ENCODE data around the gene PIP5KL1.

PIP5KL1 gene

DNA sequence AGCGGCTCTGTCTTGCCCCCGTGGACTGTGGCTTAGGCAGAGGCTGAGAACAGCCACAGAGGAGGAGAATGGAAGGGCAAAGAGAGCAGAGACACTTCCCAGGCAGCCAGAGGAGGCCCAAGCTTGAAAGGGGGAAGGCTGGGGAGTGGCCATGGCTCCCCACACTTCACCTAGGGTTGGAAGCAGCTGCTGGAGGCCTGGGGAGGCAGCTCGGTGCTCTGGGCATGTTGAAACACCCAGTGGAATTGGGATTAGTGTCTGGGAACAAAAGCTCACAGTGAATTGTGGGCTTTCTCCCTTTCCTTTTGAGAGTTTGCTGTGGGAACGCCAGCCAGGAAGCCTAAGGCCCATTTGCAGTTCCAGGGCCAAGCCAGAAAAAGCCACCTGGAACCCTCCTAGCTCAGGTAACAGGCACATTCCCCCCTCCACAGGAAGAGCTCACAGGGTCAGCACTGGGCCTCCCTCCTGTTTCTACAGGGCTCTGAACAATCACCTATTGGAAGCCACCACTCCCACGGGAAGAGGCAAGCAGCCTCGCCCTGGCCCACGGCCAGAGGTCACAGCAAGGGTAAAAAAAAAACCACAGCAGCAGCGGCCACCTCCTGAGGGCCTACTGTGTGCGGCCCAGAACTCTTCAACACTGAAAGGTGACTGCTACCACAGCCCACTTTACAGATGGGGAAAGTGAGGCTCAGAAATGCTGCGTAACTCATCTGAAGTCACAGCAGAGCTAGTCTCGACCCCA is 30.0 kb upstream of the PIP5KL1 start:
- DNase-seq (ENCODE audit: extremely low read depth, low read depth), result no peak
- TF ChIP-seq, protein P1, sequence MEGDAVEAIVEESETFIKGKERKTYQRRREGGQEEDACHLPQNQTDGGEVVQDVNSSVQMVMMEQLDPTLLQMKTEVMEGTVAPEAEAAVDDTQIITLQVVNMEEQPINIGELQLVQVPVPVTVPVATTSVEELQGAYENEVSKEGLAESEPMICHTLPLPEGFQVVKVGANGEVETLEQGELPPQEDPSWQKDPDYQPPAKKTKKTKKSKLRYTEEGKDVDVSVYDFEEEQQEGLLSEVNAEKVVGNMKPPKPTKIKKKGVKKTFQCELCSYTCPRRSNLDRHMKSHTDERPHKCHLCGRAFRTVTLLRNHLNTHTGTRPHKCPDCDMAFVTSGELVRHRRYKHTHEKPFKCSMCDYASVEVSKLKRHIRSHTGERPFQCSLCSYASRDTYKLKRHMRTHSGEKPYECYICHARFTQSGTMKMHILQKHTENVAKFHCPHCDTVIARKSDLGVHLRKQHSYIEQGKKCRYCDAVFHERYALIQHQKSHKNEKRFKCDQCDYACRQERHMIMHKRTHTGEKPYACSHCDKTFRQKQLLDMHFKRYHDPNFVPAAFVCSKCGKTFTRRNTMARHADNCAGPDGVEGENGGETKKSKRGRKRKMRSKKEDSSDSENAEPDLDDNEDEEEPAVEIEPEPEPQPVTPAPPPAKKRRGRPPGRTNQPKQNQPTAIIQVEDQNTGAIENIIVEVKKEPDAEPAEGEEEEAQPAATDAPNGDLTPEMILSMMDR (IDR thresholded peaks at IDR 0.05; ENCODE audit: low read depth, low read length), result no peak

GRCh38 chr9:127959841-127960409 is 29.3 kb upstream of the PIP5KL1 start:
- DNase-seq (ENCODE audit: extremely low read depth, low read depth), result no peak
- TF ChIP-seq, protein P1 (IDR thresholded peaks at IDR 0.05; ENCODE audit: low read depth, low read length), result no peak

DNA sequence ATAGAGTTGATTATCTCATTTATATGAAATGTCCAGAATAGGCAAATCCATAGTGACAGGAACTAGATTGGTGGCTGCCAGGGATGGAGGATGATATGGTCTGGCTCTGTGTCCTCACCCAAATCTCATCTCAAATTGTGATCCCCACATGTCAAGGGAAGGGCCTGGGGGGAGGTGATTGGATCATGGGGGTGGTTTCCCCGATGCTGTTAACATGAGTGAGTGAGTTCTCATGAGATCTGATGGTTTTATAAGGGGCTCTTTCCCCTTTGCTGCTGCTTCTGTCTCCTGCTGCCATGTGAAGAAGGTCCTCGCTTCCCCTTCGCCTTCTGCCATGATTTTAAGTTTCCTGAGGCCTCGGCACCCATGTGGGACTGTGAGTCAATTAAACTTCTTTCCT is 28.8 kb upstream of the PIP5KL1 start:
- DNase-seq (ENCODE audit: extremely low read depth, low read depth), result no peak
- TF ChIP-seq, protein P1 (IDR thresholded peaks at IDR 0.05; ENCODE audit: low read depth, low read length), result no peak

DNA sequence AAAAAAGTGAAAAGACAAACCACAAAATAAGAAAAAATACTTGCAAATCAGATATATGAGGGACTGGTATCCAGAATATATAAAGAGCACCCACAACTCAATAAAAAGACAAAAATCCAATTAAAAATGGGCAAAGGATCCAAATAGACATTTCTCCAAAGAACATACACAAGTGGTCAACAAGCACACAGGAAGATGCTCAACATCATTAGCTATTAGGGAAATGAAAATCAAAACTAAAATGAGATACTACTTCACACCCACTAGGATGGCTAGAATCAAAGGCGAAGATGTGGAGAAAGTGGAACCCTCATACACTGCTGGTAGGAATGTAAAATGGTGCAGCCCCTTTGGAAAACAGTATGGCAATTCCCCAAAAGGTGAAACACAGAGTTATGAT is 28.2 kb upstream of the PIP5KL1 start:
- TF ChIP-seq, protein P1 (IDR thresholded peaks at IDR 0.05; ENCODE audit: low read depth, low read length), result no peak
- DNase-seq (ENCODE audit: extremely low read depth, low read depth), result no peak

DNA sequence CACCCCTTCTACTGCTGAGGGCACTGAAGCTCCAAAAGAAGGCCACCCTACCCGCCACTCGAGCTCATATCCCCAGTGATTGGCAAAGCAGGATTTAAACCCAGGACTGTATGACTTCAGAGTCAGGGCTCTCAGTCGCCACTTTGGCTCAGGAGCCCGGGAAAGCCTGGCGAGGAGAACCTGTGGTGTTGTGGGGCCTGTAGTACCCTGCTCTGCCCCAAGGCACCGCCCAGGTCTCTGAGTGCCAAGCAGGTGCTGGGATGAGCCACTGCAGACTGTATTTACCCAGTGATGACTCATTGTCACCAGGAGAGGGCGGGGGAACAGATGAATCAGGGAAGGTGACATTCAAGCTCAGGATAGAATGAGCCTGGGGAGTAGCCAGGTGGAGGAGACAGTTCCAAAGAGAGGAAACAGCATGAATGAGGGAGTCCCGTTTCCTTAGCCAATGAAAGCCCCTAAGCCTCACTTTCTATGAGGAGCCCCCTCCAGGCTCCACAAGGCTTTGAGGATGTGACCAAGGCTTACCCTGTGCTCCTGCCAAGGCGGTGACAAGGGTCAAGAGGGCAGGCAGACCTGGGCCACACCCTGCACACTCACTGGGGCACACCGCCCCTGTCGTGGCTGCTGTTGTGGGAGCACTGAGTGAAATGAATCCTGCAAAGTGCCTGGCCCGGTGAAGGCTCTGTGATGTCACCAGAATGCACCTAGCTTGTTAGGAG is 24.9 kb upstream of the PIP5KL1 start:
- TF ChIP-seq, protein P1 (IDR thresholded peaks at IDR 0.05; ENCODE audit: low read depth, low read length), result peak; percentile 2
- DNase-seq (ENCODE audit: extremely low read depth, low read depth), result no peak

DNA sequence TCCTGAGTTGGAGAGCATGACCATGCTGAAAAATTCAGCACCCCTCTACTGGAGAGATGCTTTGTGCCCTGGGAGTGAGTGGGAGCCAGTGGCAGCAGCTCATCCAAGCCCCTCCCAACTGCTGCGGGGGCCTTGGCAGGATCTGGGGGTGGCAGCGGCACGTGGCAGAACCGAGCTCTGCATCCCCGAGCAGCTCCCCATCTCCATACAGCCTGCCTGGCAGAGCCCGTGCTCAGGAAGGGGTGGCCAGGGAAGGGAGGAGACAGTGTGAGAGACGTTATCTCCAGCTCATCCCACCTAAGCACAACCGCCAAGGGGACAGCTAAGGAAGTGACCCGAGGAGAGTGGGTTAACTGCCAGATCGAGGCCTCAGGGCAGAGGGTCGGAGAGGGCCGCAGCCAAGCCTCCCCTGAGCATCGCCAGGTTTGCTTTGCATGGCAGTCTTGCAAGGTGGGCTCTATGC is 24.3 kb upstream of the PIP5KL1 start:
- TF ChIP-seq, protein P1 (IDR thresholded peaks at IDR 0.05; ENCODE audit: low read depth, low read length), result no peak
- no peak for DNase-seq (ENCODE audit: extremely low read depth, low read depth)

All from AG09319 (cell line).